ACC112 (cell line): ENCODE results near the gene HSPA12A.
A peak's percentile ranks its signal among the peaks of the same experiment; 100 is the strongest.

Experiments used
- H2AFZ ChIP-seq: fragments of 200-600 bp; sonication (generic); one replicate; pipeline ENCODE4 v1.6.0; 2017; ENCODE audit warnings: antibody characterized with exemption, low read length; ENCODE audit not compliant: unreplicated experiment
- H3K27ac ChIP-seq: fragments of 200-600 bp; sonication (generic); 2 replicates; pipeline ENCODE4 v1.5.1; 2014; ENCODE audit warnings: low read depth, mild to moderate bottlenecking, antibody characterized with exemption, low read length, moderate library complexity
- H3K27me3 ChIP-seq: fragments of 200-600 bp; sonication (generic); 2 replicates; pipeline ENCODE4 v1.6.1; 2014; ENCODE audit warnings: mild to moderate bottlenecking, antibody characterized with exemption, low read length, moderate library complexity, mixed read lengths; ENCODE audit not compliant: insufficient read depth
- H3K36me3 ChIP-seq: fragments of 200-600 bp; sonication (generic); 2 replicates; pipeline ENCODE4 v1.6.1; 2016; ENCODE audit warnings: mild to moderate bottlenecking, antibody characterized with exemption, low read length, moderate library complexity, mixed read lengths; ENCODE audit not compliant: insufficient read depth
- H3K4me1 ChIP-seq: fragments of 200-600 bp; sonication (generic); one replicate; pipeline ENCODE4 v1.6.1; 2016; ENCODE audit warnings: low read length, mixed read lengths; ENCODE audit not compliant: insufficient read depth, unreplicated experiment, control insufficient read depth
- H3K4me3 ChIP-seq: fragments of 200-600 bp; sonication (generic); 2 replicates; pipeline ENCODE4 v1.5.1; 2014; ENCODE audit warnings: mild to moderate bottlenecking, low read depth, low read length
- H3K79me2 ChIP-seq: fragments of 200-600 bp; sonication (generic); one replicate; pipeline ENCODE4 v1.6.0; 2016; ENCODE audit warnings: low read length; ENCODE audit not compliant: control insufficient read depth, unreplicated experiment, insufficient read depth

The HSPA12A gene

GRCh38 chr10:116691635-116692034 lies 50.7 kb downstream of the HSPA12A start:
- H3K4me1 ChIP-seq, result peaks cover 10% of the 10 kb centered on the region
- H3K36me3 ChIP-seq, result no peaks in the 10 kb centered on the region

GRCh38 chr10:116690356-116691322 lies 51.7 kb downstream of the HSPA12A start:
- no peaks in the 10 kb centered on the region for H3K27me3 ChIP-seq
- H3K79me2 ChIP-seq, result no peaks in the 10 kb centered on the region
- H3K27ac ChIP-seq, result no peak overlapping the region
- peaks cover 10% of the 10 kb centered on the region for H3K4me1 ChIP-seq
- no peak overlapping the region for H3K4me3 ChIP-seq
- H3K36me3 ChIP-seq, result no peaks in the 10 kb centered on the region
- H2AFZ ChIP-seq, result no peak overlapping the region

More at GRCh38 chr10:116691635-116692034, 50.7 kb downstream of the HSPA12A start:
- no peaks in the 10 kb centered on the region for H3K79me2 ChIP-seq
- no peak overlapping the region for H2AFZ ChIP-seq
- no peak overlapping the region for H3K27ac ChIP-seq
- no peaks in the 10 kb centered on the region for H3K27me3 ChIP-seq
- no peak overlapping the region for H3K4me3 ChIP-seq

- H2AFZ ChIP-seq, result no peak overlapping the region
- no peaks in the 10 kb centered on the region for H3K79me2 ChIP-seq
- no peak overlapping the region for H3K27ac ChIP-seq
- peaks cover 10% of the 10 kb centered on the region for H3K4me1 ChIP-seq
- H3K27me3 ChIP-seq, result no peaks in the 10 kb centered on the region
- no peaks in the 10 kb centered on the region for H3K36me3 ChIP-seq
- H3K4me3 ChIP-seq, result no peak overlapping the region
Measured at GRCh38 chr10:116689744-116690143, 52.6 kb downstream of the HSPA12A start.

- peaks cover 10% of the 10 kb centered on the region for H3K4me1 ChIP-seq
- no peaks in the 10 kb centered on the region for H3K27me3 ChIP-seq
- H2AFZ ChIP-seq, result peak overlapping the region; percentile 77
- H3K36me3 ChIP-seq, result no peaks in the 10 kb centered on the region
- H3K79me2 ChIP-seq, result no peaks in the 10 kb centered on the region
- H3K27ac ChIP-seq, result no peak overlapping the region
- H3K4me3 ChIP-seq, result peak overlapping the region; percentile 66
Measured at GRCh38 chr10:116688741-116689495, 53.4 kb downstream of the HSPA12A start.

- H3K4me3 ChIP-seq, result peak overlapping the region; percentile 66
- no peaks in the 10 kb centered on the region for H3K36me3 ChIP-seq
- H3K4me1 ChIP-seq, result peaks cover 10% of the 10 kb centered on the region
- peak overlapping the region; percentile 77 for H2AFZ ChIP-seq
- H3K27me3 ChIP-seq, result no peaks in the 10 kb centered on the region
- no peak overlapping the region for H3K27ac ChIP-seq
- H3K79me2 ChIP-seq, result no peaks in the 10 kb centered on the region
Measured at GRCh38 chr10:116688241-116688711, 54.1 kb downstream of the HSPA12A start.

- Histone ChIP-seq H3K4me1 (peaks cover 10% of the 10 kb centered on the region), H2AFZ (no peak overlapping the region), H3K4me3 (no peak overlapping the region), H3K27me3 (no peaks in the 10 kb centered on the region), H3K79me2 (no peaks in the 10 kb centered on the region), H3K27ac (no peak overlapping the region), H3K36me3 (no peaks in the 10 kb centered on the region)
Measured at GRCh38 chr10:116687633-116688032, 54.7 kb downstream of the HSPA12A start.

GRCh38 chr10:116686632-116687031 lies 55.7 kb downstream of the HSPA12A start:
- no peaks in the 10 kb centered on the region for H3K36me3 ChIP-seq
- H3K27ac ChIP-seq, result no peak overlapping the region

GRCh38 chr10:116685807-116686206 lies 56.6 kb downstream of the HSPA12A start:
- Histone ChIP-seq H3K36me3 (no peaks in the 10 kb centered on the region), H3K4me1 (peaks cover 10% of the 10 kb centered on the region), H3K79me2 (no peaks in the 10 kb centered on the region), H2AFZ (no peak overlapping the region), H3K27me3 (no peaks in the 10 kb centered on the region), H3K27ac (no peak overlapping the region), H3K4me3 (no peak overlapping the region)

More at GRCh38 chr10:116686632-116687031, 55.7 kb downstream of the HSPA12A start:
- Histone ChIP-seq H3K79me2 (no peaks in the 10 kb centered on the region), H2AFZ (no peak overlapping the region), H3K27me3 (no peaks in the 10 kb centered on the region), H3K4me1 (peaks cover 10% of the 10 kb centered on the region), H3K4me3 (no peak overlapping the region)

GRCh38 chr10:116684781-116685180 lies 57.6 kb downstream of the HSPA12A start:
- H3K79me2 ChIP-seq, result no peaks in the 10 kb centered on the region
- H3K27ac ChIP-seq, result no peak overlapping the region
- no peaks in the 10 kb centered on the region for H3K36me3 ChIP-seq
- no peak overlapping the region for H2AFZ ChIP-seq
- H3K4me3 ChIP-seq, result no peak overlapping the region
- H3K27me3 ChIP-seq, result no peaks in the 10 kb centered on the region
- peaks cover 10% of the 10 kb centered on the region for H3K4me1 ChIP-seq

- no peaks in the 10 kb centered on the region for H3K79me2 ChIP-seq
- no peak overlapping the region for H2AFZ ChIP-seq
- no peaks in the 10 kb centered on the region for H3K36me3 ChIP-seq
- no peaks in the 10 kb centered on the region for H3K27me3 ChIP-seq
- H3K4me1 ChIP-seq, result peaks cover 9% of the 10 kb centered on the region
- H3K4me3 ChIP-seq, result no peak overlapping the region
- no peak overlapping the region for H3K27ac ChIP-seq
Measured at GRCh38 chr10:116683821-116684220, 58.5 kb downstream of the HSPA12A start.
